Gastrocnemius medialis (tissue), 4 donors: ENCODE data around the gene S100A8. TPM values are rescaled to one million over a fixed set of nuclear protein-coding genes. Genes with fewer than 3 reads are reported as not detected.

Experiments used
- ATAC-seq, 2 donors: fragments of 150-250 bp; one replicate each; pipeline ENCODE4 v1.9.1; 2016
- DNase-seq, 2 donors: peaks; one replicate each; pipeline ENCODE4 v3.0.0-alpha.2; 2019
- H3K27ac ChIP-seq, 4 donors: fragments of 200-600 bp; sonication (generic); 1 replicate in 1 of 4; 2 replicates in 3 of 4; pipeline ENCODE4 v1.5.1; 2016 to 2018; ENCODE audit warnings: mild to moderate bottlenecking in 2 of 4, moderate library complexity in 1 of 4
- H3K27me3 ChIP-seq, 3 donors: fragments of 200-600 bp; sonication (generic) in 2 of 3; 1 replicate in 1 of 3; 2 replicates in 2 of 3; pipeline versions ENCODE4 v1.5.1 to v1.6.0; 2016 to 2019; ENCODE audit warnings: mild to moderate bottlenecking in 1 of 3, moderate library complexity in 1 of 3
- H3K36me3 ChIP-seq, 2 donors: fragments of 200-600 bp; sonication (generic) in 1 of 2; one replicate each; pipeline ENCODE4 v1.5.1; 2017 to 2018
- H3K4me1 ChIP-seq, 2 donors: fragments of 200-600 bp; sonication (generic) in 1 of 2; one replicate each; pipeline ENCODE4 v1.5.1; 2016 to 2017; ENCODE audit warnings: mild to moderate bottlenecking in 2 of 2
- H3K4me3 ChIP-seq, 4 donors: fragments of 200-600 bp; sonication (generic) in 3 of 4; 1 replicate in 1 of 4; 2 replicates in 3 of 4; pipeline ENCODE4 v1.5.1; 2016 to 2019; ENCODE audit warnings: mild to moderate bottlenecking in 2 of 4
- H3K9me3 ChIP-seq, 3 donors: fragments of 200-600 bp; sonication (generic) in 2 of 3; 1 replicate in 1 of 3; 2 replicates in 2 of 3; pipeline ENCODE4 v1.5.1; 2016 to 2019
- CTCF ChIP-seq, 5 experiments: fragments of 450-650 bp in 3 of 5; fragments of 200-600 bp in 2 of 5; sonication (generic) in 2 of 5; IDR thresholded peaks in 4 of 5; conservative IDR thresholded peaks in 1 of 5; 1 replicate in 4 of 5; 2 replicates in 1 of 5; pipeline ENCODE4 v1.5.1; 2016 to 2019; ENCODE audit warnings: antibody characterized with exemption in 5 of 5, mild to moderate bottlenecking in 3 of 5, moderate library complexity in 3 of 5
- POLR2A ChIP-seq, 2 donors: fragments of 450-650 bp; IDR thresholded peaks; one replicate each; pipeline ENCODE4 v1.6.1; 2017; ENCODE audit warnings: antibody characterized with exemption in 2 of 2, mild to moderate bottlenecking in 2 of 2, moderate library complexity in 2 of 2
- in situ Hi-C, 4 donors: fragments of 200-750 bp; cut with MboI; loops; one replicate each; pipeline versions ENCODE4 v1.15.0 to v1.8.0; 2017; ENCODE audit warnings: low sequenced_read_pairs in 4 of 4
- intact Hi-C: fragments of 100-400 bp; cut with DNase I; formaldehyde crosslinking; loops from one replicate; pipeline ENCODE4 v1.15.1; 2023; ENCODE audit warnings: low total_unique reads
- total RNA-seq, 4 donors: library from RNA; depleted of rRNA; stranded (reverse); fragments of >200 nt; gene quantifications; one replicate each; pipeline versions ENCODE4 v1.1.0 to v1.2.3, GENCODE V29; 2016

S100A8 gene
- total RNA-seq, 4 donors from 2014 or later = 4.2 to 41.6 (median 12.5) TPM

GRCh38 chr1:153389401-153389800 lies 1.5 kb downstream of the S100A8 start:
- Histone ChIP-seq H3K27me3 (no peaks in the 10 kb centered on the region), H3K27ac (no peak overlapping the region), H3K4me3 (no peak overlapping the region), H3K36me3 (no peaks in the 10 kb centered on the region), H3K9me3 (no peaks in the 10 kb centered on the region), H3K4me1 (peaks cover 13 to 26% of the 10 kb centered on the region in 2 donors)
- in situ Hi-C loops (no loop called here), intact Hi-C loops (loop anchor here (1.0 kb wide), 1 partner anchor 21 kb away; no protein-coding TSS in a partner anchor)
- no peak for TF ChIP-seq CTCF (IDR thresholded peaks at IDR 0.05 in 4 of 5, conservative IDR thresholded peaks at IDR 0.05 in 1 of 5)
- DNase-seq (no peak), ATAC-seq (no peak)

GRCh38 chr1:153387785-153388184 lies 3.1 kb downstream of the S100A8 start:
- Histone ChIP-seq H3K4me3 (no peak overlapping the region), H3K27me3 (no peaks in the 10 kb centered on the region), H3K36me3 (no peaks in the 10 kb centered on the region), H3K9me3 (no peaks in the 10 kb centered on the region), H3K27ac (no peak overlapping the region), H3K4me1 (peaks cover 13 to 25% of the 10 kb centered on the region in 2 donors)
- DNase-seq (no peak), ATAC-seq (no peak)
- TF ChIP-seq POLR2A (IDR thresholded peaks at IDR 0.05) (no peak), CTCF (IDR thresholded peaks at IDR 0.05 in 4 of 5, conservative IDR thresholded peaks at IDR 0.05 in 1 of 5) (no peak)
- intact Hi-C loops = no loop called here
- in situ Hi-C loops = no loop called here

DNA sequence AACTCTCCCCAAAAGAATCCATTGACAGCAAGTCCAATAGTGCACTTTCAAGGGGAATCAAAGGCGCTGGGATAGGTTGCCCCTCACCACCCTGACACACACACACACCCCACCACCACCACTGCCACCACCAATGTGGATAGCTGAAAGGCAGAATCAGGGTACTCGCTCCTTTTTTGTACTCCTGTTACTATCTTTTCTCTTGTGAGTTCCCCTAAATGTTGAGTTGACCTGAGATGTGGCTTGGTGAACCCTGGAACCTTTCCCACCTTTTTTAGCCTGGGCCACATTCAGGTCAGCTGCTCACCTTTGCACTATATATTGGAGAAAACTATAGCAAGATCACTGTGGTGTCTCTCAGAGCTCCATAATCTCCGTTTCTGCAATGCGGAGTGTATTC lies 3.9 kb downstream of the S100A8 start:
- DNase-seq (no peak), ATAC-seq (no peak)
- H3K27ac ChIP-seq = no peak overlapping the region
- H3K27me3 ChIP-seq = no peaks in the 10 kb centered on the region
- intact Hi-C loops = no loop called here
- peaks cover 13 to 25% of the 10 kb centered on the region in 2 donors for H3K4me1 ChIP-seq
- in situ Hi-C loops = no loop called here
- H3K36me3 ChIP-seq = no peaks in the 10 kb centered on the region
- TF ChIP-seq POLR2A (IDR thresholded peaks at IDR 0.05) (no peak), CTCF (IDR thresholded peaks at IDR 0.05 in 4 of 5, conservative IDR thresholded peaks at IDR 0.05 in 1 of 5) (no peak)
- H3K4me3 ChIP-seq = no peak overlapping the region
- H3K9me3 ChIP-seq = no peaks in the 10 kb centered on the region

GRCh38 chr1:153386500-153386901 lies 4.4 kb downstream of the S100A8 start:
- peak overlapping the region in 1 of 4 donors; percentile 15 for H3K27ac ChIP-seq
- peak; percentile 51 to 64 for DNase-seq
- intact Hi-C loops = no loop called here
- no peaks in the 10 kb centered on the region for H3K36me3 ChIP-seq
- H3K4me3 ChIP-seq = no peak overlapping the region
- TF ChIP-seq POLR2A (IDR thresholded peaks at IDR 0.05) (no peak), CTCF (IDR thresholded peaks at IDR 0.05 in 4 of 5, conservative IDR thresholded peaks at IDR 0.05 in 1 of 5) (no peak)
- ATAC-seq = peak in 1 of 2 donors; percentile 28
- in situ Hi-C loops = no loop called here
- H3K9me3 ChIP-seq = no peaks in the 10 kb centered on the region
- H3K4me1 ChIP-seq = peaks cover 10 to 21% of the 10 kb centered on the region in 2 donors
- no peaks in the 10 kb centered on the region for H3K27me3 ChIP-seq

- no peak overlapping the region for H3K27ac ChIP-seq
- DNase-seq (no peak), ATAC-seq (no peak)
- in situ Hi-C loops = no loop called here
- TF ChIP-seq CTCF (IDR thresholded peaks at IDR 0.05 in 4 of 5, conservative IDR thresholded peaks at IDR 0.05 in 1 of 5) (no peak), POLR2A (IDR thresholded peaks at IDR 0.05) (no peak)
- no peaks in the 10 kb centered on the region for H3K27me3 ChIP-seq
- H3K4me3 ChIP-seq = no peak overlapping the region
- no peaks in the 10 kb centered on the region for H3K9me3 ChIP-seq
- intact Hi-C loops = no loop called here
- peaks cover 0 to 9% of the 10 kb centered on the region in 2 donors for H3K4me1 ChIP-seq
- no peaks in the 10 kb centered on the region for H3K36me3 ChIP-seq
These were observed 5.8 kb downstream of the S100A8 start for GRCh38 chr1:153384958-153385580.
